SK-N-MC (cell line): ENCODE data around the gene ZNF808.

Experiments used
- EZH2 ChIP-seq: fragments of 200-600 bp; sonication (generic); IDR thresholded peaks from one replicate; pipeline ENCODE4 v1.6.1; 2017; ENCODE audit warnings: antibody characterized with exemption
- POLR2AphosphoS5 ChIP-seq: IDR thresholded peaks from 2 replicates; pipeline ENCODE4 v1.6.1; 2012; ENCODE audit warnings: mild to moderate bottlenecking, low read depth, low read length, borderline replicate concordance

DNA sequence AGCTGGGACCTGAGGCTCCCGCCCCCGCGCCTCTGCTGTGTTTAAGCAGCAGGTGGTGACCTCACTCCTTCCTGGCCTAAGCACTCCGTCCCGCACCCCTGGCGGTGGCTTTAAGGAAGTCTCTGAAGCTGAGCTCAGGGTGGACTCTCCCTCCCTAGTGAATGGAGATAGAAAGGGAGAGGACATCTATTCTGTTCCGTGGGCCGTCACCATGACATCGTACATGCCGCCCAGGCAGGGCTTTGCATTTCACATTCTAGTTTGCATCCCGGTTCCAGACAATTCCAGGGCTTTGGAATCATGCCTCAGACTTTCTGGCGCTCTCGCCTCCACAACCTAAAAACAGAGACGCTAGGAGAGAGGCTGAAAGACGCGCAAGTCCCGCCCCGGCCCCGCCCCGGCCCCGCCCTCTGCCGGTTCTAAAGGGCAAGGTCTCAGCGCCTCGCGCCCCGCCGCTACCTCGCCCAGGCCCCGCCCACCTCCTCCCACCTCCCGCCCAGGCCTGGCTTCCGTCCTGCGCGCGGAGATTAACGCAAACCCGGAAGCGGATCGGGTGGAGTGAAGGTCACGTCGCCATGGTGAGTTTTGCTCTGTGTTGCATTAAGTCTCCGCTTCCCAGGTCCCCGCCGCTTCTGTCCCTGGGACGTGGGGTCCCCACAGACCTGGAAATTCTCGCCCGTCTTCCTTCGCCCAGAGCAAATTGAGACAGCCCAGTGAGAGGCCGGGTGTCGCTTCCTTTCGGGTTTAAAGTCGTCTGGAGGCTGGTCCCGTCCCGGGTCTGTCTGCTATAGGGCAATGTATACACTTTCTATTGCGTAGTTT is at the start of gene ZNF808:
- TF ChIP-seq EZH2 = no peak
- peak; percentile 73; the same call in 1 of the 2 replicates for TF ChIP-seq POLR2AphosphoS5
